Hindlimb muscle (tissue), 1 donor: ENCODE measurements around the gene WDSUB1. TPM values are rescaled to one million over a fixed set of nuclear protein-coding genes. Genes with fewer than 3 reads are reported as not detected.
A peak's percentile ranks its signal among the peaks of the same experiment; 100 is the strongest.

Source experiments
- DNase-seq: peaks from one replicate; pipeline ENCODE4 v3.0.0-alpha.2; 2013
- polyA plus RNA-seq: library from polyadenylated mRNA; unstranded; fragments of 120-200 nt; gene quantifications from one replicate; pipeline ENCODE4 v1.2.1, GENCODE V29; 2013; ENCODE audit not compliant: insufficient read length

Gene WDSUB1
- 8.9 TPM for polyA plus RNA-seq

GRCh38 chr2:159285929-159286708 lies at the start of gene WDSUB1:
TSS of gene WDSUB1 (minus strand) at chr2:159286703. CDS start at chr2:159283069, 3,634 bp downstream.
- peak; percentile 49 for DNase-seq

GRCh38 chr2:159326569-159327255 lies 40.2 kb upstream of the WDSUB1 start:
- peak; percentile 6 for DNase-seq

- no peak for DNase-seq
These were observed 35.9 kb upstream of the WDSUB1 start for GRCh38 chr2:159322419-159322818.

GRCh38 chr2:159317392-159318088 lies 31.0 kb upstream of the WDSUB1 start:
- DNase-seq: no peak

GRCh38 chr2:159307942-159308341 lies 21.4 kb upstream of the WDSUB1 start:
- no peak for DNase-seq

GRCh38 chr2:159300586-159300985 lies 14.1 kb upstream of the WDSUB1 start:
- DNase-seq: no peak

GRCh38 chr2:159298967-159299366 lies 12.5 kb upstream of the WDSUB1 start:
- DNase-seq: no peak

GRCh38 chr2:159297042-159297707 lies 10.7 kb upstream of the WDSUB1 start:
- no peak for DNase-seq

- no peak for DNase-seq
These were observed 5.7 kb upstream of the WDSUB1 start for GRCh38 chr2:159292157-159292556.

- peak; percentile 42 for DNase-seq
These were observed 3.9 kb upstream of the WDSUB1 start for GRCh38 chr2:159290289-159290907.

- DNase-seq: no peak
These were observed 1.2 kb upstream of the WDSUB1 start for GRCh38 chr2:159287733-159288132.

- DNase-seq: peak; percentile 98
These were observed 372 bp upstream of the WDSUB1 start for GRCh38 chr2:159286709-159287441.

- DNase-seq: no peak
These were observed 1.1 kb downstream of the WDSUB1 start for GRCh38 chr2:159285433-159285832.

- no peak for DNase-seq
These were observed 3.0 kb downstream of the WDSUB1 start for GRCh38 chr2:159283529-159283928.

GRCh38 chr2:159281002-159281401 lies 5.5 kb downstream of the WDSUB1 start:
- DNase-seq: no peak

GRCh38 chr2:159279700-159280099 lies 6.8 kb downstream of the WDSUB1 start:
- DNase-seq: no peak

- no peak for DNase-seq
These were observed 11.4 kb downstream of the WDSUB1 start for GRCh38 chr2:159275111-159275510.

GRCh38 chr2:159272156-159272555 lies 14.3 kb downstream of the WDSUB1 start:
- DNase-seq: no peak

- no peak for DNase-seq
These were observed 15.6 kb downstream of the WDSUB1 start for GRCh38 chr2:159270744-159271379.

GRCh38 chr2:159267921-159268320 lies 18.6 kb downstream of the WDSUB1 start:
- no peak for DNase-seq

GRCh38 chr2:159266554-159266953 lies 19.9 kb downstream of the WDSUB1 start:
- no peak for DNase-seq
